GM18519 (cell line): ENCODE data around the gene LOXL4.
"Not testable (repeated sequence)": the region's sequence is repeated elsewhere in the genome, so short reads cannot be mapped to it uniquely, and the experiment has no call there.

ENCODE experiments used
- ATAC-seq: cut with Tn5 transposase; IDR thresholded peaks from one replicate; pipeline ENCODE4 v1.9.1; 2021; ENCODE audit warnings: mild to moderate bottlenecking, moderate library complexity; ENCODE audit not compliant: unreplicated experiment, low FRiP score

Gene LOXL4

DNA sequence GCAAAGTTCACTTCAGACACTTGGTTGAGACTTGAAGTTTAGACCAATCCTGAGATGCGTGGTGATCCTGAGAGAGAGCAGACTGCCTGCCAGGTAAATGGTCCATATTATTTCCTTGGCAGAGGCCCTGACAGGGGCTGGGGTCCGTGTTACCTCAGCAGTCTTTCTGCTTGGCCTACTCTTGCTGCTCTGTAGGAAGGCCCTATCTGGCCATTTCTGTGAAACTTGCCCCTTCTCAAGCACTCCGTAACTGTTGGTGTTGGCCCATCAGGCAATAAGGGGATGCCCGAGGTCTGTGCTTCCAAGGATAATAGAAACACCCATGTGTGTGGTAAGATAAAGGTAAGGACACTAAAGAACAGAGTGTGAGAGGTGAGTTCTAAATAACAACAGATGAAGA is 20.0 kb downstream of the LOXL4 start:
- no peak for ATAC-seq

DNA sequence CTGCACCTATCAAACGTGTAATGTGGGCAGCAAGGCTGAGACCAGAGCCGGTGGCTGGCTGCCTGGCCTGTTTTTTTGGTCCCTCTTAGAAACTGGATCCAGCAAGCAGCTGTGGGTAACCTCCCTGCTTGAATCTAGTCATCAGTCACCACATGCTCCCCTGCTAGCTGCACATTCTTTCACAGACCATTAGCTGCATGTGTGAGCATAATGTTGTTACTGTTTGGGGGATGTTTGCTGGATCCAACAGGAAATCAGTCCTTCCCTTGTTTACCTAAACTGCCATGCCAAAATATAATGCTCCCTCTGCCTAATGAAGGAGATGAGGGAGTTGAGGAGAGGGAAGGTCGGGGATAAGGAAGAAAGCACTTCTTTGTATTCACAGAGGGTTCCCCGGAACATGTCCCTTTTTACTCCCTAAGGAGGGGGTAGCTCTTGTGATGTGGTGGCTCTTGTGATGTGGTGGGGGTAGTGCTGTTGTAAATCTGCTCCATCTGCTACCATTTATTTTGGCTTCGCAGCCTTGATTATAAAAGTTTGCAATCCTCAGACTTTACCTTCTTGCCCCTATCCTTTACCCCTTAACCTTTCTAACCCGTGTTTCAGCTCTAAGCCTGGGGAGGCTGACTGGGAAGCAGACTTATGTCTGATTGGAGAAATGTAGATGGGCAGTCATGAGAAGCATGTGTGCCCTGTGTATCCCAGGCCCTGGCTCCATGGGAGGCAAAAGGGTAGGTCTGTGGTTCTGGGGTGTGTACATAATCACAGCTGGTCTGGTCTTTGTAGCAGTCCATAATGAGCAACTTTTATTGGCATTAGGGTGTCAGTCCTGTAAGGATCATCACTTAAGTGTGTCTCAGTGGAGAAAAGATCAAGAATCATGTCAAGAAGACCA is 20.8 kb downstream of the LOXL4 start:
- ATAC-seq = no peak

DNA sequence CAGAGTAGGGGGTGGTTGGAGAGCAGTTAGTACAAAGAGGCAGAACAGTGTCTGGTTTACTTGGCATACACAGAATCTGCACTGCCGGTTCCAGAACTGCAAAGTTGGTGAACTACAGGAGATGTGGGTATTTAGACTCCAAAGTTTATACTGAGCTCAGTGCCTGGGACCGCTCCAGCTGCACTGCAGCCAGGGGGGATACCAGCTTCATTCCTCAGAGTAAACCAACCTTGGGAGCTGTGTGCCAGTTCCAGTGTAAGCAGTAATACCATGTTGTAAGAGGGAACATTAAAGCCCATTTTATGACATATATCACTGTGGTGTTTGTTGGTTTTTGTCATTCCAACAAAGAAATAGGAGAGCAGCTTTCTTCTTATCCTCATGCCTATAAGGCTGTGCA is 23.4 kb downstream of the LOXL4 start:
- ATAC-seq = no peak

DNA sequence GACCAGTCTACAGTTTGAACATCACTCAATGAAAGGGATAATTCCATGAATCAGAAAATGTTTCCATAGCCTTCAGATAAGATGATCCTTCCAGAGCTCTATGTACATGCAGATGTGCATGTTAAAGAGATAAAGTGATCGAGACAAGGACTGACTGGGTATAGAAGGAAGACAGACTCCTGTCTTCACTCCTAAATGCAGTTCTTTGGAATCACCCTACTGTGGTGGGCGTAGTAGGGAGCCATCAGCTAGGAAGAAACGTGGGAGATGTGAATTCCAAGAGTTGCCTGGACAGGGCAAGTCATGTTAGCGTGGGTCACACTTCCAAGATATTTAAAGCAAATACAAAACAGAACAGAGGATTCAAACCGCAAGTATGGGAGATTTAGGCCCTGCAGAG is 23.9 kb downstream of the LOXL4 start:
- no peak for ATAC-seq

DNA sequence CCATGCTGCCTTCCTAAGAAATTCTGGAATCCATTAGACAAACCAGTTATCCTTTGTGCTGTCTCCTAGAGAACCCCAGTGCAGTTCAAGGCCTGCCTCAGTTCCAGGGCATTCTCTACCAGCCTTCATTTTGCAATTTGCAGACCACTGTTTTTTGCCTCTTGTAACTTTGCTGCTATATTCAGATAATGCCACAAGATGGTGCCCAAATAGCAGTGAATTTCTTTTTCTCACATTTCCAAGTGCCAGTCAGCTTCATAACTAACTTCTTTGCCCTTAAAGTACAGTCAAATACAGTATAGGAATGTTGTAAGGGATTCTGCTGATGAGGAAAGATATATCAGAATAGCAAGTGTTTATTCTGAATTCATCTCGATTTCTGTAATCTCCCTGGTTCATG is 25.2 kb downstream of the LOXL4 start:
- no peak for ATAC-seq

DNA sequence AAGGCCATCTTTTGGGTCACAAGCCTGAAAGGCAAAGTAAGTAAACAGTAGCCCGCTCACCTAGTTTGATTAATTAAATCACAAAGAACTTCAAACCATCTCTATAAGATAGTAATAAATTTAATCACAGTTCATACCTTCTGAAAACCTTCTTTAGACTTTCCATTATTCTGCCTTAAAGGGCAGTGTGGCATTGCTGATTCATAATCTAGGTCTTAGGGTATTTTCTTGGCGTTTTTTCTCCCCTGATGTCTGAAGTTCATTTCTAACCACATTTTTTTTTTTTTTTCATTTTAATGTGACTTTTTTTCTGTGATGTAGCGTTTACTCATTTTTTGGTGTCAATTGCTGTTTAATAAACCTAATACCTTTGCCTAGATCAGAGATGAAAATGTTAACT is 27.5 kb downstream of the LOXL4 start:
- no peak for ATAC-seq

DNA sequence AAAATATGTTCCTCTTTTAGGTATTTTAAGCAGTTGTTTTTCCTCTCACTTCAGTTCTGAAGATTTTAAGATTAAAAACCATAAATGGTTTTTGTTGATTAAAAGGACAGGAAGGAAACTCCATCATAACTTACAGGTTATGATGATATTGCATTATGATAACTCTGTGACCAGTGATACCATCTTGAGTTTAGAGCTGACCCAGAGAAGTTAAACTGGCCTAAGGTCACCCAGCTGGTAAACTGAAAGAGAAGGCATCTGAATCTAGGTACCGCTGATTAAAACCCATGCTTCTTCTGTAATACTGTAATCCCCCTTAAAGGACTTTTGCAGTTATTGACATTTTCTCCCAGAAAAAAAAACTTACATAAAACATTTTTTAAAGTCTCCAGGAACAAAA is 29.6 kb downstream of the LOXL4 start:
- no peak for ATAC-seq

DNA sequence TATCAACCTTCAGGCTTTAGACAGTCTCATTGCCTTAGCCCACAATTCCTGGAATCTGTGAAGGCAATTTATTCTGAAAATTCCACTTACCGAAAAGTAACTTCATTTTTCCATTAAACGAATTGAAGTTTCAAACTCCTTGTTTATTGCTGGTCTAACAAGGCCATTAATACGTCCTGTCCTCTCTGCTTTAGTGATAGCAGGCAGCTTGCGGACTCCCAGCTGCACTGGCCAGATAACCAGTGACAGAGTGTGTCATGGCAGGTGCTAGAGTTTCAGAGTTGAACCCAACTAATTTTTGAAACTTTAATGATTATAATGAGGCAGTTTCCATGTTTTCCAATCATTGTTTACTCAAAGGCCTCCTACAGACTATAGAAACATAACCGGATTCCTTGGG is 31.1 kb downstream of the LOXL4 start:
- no peak for ATAC-seq

DNA sequence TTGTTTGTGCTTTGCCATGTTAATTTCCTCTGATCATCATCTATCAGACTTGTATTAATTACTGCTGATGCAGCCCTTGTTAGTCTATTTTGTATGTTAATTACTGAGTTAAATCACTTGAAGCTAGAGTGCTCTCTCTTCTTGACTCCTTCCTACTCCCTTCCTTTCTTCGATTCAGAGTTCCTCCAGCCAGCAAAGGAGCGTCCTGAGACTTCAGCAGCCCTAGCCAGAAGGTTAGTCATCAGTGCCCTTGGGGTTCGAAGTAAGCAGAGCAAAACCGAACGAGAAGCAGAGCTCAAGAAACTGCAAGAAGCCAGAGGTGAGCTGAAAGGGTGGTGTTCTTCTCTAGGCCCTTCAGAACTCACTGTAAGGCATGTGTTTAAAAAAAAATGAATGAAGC is 32.1 kb downstream of the LOXL4 start:
- ATAC-seq = no peak

DNA sequence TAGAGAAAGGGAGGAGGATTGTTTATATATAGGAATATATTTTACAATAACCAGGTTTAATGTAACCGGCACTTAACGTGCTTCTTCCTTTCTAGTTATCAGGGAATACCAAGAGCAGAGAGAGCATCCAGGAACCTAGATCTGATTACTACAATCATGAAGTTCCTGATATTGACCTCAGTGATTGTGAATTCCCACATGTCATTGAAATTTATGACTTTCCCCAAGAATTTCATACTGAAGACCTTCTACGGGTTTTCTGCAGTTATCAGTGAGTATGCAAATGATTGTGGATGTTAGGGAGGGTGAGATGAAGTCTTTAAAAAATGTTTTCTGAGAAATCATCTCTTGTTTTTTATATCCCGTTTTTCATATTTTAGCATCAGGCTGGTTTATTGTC is 36.6 kb downstream of the LOXL4 start:
- ATAC-seq = no peak

DNA sequence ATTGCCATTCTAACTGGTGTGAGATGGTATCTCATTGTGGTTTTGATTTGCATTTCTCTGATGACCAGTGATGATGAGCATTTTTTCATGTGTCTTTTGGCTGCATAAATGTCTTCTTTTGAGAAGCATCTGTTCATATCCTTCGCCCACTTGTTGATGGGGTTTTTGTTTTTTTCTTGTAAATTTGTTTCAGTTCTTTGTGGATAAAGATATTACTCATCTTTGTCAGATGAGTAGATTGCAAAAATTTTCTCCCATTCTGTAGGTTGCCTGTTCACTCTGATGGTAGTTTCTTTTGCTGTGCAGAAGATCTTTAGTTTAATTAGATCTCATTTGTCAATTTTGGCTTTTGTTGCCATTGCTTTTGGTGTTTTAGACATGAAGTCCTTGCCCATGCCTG is 39.7 kb downstream of the LOXL4 start:
- ATAC-seq = not testable (repeated sequence)

DNA sequence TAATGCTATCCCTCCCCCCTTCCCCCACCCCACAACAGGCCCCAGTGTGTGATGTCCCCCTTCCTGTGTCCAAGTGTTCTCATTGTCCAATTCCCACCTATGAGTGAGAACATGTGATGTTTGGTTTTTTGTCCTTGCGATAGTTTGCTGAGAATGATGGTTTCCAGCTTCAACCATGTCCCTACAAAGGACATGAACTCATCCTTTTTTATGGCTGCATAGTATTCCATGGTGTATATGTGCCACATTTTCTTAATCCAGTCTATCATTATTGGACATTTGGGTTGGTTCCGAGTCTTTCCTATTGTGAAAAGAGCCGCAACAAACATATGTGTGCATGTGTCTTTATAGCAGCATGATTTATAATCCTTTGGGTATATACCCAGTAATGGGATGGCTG is 40.3 kb downstream of the LOXL4 start:
- not testable (repeated sequence) for ATAC-seq

DNA sequence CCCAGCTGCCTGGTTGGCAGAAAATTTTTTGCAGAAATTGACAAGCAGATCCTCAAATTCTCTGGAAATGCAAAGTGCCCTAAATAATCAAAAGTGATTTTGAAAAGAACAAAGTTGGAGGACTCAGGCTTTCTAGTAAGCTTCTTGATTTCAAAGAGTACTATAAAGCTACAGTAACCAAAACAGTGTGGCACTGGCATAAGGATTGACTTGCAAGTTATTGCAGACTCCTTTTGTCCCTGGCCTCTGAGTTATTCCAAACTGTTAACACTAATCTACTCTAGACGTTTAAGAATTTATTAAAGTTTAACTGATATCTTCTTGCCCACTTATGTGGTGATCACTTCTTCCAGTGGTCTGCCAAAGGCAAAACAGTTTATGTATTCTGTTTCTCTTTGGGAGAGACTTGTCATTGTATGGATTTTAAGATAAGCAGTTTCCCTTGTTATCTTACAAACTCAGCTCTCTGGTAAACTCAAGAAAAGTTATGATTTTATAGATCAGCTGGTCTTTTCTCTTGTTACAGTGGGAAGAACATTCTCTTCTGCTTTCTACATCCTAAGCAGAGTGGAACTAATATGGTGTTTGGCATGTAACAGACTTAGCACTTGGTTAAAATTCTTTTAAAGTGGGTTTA is 41.4 kb downstream of the LOXL4 start:
- ATAC-seq = no peak

DNA sequence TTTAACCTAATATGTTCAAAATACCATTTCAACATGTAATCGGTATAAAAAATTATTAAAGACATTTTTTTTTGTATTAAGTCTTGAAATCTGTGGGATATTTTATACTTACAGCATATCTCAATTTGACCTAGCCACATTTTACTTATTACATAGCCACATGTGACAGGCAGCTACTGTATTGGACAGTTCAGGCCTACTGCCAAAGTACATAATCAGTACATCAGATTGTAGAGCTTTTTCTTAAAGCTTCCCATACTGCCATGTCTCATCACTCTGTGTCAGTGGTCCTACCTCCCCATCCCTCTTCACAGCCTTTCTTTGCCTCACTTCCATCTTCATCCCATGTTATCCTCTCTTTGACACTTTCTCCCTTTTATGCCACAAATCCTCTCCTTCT is 43.0 kb downstream of the LOXL4 start:
- no peak for ATAC-seq

DNA sequence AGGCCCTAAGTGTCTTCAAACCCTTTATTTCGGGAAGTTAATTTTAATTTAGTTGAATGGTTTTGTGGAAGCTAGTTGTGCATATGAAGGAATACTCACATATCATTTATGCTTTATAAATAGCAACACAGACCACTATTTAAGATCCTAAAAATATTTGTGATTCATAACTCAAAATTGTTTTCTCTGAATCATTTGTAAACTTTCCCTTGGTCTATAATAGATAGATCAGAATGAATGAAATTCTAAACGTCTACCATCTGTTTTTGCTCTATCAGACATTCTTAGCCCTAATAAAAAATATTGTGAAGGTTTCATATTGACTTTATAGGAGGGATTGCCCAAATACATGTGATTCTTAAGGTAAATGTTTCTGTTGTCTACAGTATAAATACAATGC is 43.5 kb downstream of the LOXL4 start:
- ATAC-seq = no peak

DNA sequence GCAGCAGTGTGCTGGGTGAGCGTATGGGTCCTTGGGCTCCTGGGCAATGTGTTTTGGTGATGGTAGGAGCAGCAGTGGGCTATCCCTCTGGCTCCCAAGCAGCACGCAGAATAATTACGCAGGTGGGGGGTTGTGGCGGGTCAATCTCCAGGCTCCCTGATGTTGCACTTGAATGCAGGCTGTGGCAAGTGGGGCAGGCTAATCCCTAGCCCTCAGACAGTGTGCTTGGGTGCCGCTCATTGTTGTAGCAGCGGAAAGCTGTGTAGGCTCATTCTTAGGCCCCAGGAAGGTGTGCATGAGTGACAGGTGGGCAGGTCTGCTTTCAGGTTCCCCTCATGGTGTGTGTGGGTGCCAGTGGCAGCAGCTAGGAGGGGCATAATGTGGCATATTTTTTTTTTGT is 44.1 kb downstream of the LOXL4 start:
- no peak for ATAC-seq

DNA sequence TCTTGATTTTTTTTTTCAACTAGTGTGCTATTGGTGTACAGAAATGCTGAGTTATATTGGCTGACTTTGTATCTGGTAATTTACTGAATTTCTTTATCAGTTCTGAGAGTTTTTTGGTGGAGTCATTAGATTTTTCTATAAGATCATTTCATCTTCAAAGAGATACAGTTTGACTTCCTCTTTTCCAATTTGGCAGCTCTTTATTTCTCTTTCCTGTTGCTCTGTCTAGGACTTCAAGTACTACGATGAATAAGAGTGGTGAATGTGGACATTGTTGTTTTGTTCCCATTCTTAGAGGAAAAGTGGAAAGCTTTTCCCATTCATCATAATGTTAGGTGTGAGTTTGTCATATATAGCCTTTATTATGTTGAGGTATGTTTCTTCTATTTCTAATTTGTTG is 50.2 kb downstream of the LOXL4 start:
- no peak for ATAC-seq

DNA sequence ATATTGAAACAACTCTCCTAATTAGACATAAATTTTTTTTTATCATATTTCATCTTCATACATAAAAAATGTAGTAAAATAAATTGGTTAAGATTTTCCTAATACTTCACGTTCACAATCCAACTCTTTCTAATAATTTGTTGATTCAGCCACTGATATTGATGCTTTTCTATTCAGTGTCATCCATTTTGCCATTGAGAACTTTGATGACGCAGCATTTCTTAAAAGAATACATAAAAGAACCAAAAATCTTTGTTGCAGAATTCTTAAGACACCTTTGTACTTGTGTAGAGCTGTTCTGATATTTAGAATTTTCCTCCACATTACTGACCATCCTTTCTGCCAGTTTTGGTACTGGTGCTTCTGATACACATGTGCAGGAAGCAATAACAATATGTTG is 52.6 kb downstream of the LOXL4 start:
- ATAC-seq = no peak

DNA sequence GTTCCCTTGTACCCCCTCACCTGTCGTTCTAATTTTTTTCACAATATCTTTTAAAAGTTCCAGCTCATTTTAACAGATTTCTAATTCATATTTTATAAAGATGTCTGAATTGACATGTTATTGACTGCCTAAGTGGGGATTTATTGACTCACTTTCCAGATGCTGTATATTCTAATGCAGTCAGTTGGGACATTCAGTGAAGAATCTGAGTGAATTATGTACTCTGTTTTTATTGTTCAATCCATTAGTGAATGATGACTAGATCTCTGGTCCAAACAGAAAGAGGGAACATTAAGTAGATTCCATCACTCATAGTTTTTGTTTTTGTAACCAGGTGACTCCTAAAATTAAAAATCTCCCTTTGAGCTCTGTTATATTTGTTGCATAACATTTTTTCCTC is 54.3 kb downstream of the LOXL4 start:
- ATAC-seq = no peak

DNA sequence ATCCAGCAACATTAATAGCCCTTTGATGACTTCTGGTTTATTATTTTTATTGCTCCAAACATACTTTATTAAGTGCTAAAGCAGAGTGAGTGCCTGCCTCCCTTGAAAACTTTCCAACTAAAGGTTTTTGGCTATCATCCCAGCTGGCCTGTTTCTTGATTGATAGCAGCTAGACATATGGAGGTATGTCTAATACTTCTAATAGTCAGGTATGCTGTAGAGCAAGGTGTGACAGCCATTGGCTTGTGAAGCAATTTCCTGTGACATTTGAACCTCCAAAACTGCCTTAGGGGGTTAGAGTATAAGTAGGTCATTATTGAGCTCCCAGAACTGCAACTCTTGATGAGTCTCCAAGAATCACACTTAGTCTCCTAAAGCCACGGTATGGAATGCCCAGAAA is 55.8 kb downstream of the LOXL4 start:
- ATAC-seq = no peak

DNA sequence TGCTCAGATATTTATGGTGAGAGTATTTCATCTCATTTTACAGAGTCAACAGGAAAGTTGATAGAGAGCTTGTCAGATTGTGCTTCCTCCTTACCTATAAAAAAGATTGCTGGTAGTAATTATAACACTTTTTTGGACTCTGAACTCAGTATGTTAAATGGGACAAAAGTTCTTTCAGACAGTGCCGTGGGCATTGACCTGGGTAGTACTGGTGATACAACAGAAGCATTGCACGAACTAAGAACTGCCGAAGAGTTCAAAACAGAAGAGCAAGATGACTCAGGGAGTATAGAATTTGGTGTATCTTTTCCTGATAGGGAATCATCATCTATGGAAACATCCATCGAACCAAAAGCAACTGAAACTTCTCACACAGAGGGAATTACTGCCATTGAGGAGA is 58.6 kb downstream of the LOXL4 start:
- no peak for ATAC-seq

DNA sequence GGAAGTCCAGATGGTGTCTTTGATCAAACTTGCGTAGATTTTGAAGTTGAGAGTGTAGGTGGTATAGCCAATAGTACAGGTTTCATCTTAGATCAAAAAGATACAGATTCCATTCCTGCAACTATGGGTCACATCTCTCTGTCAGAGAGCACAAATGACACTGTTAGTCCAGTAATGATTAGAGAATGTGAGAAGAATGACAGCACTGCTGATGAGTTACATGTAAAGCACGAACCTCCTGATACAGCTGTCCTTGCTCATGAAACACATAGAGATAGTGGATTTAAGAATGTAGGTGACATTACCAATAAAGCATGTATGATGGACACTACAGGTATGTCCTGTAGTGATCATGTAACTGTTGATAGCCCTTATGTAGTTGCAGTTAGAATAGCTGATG is 59.1 kb downstream of the LOXL4 start:
- ATAC-seq = no peak
